ENCODE results near the gene BCAS3.

The BCAS3 gene

GRCh38 chr17:61081959-61082358, 404.3 kb downstream of the BCAS3 start:
- DNase-seq, result no peak

- DNase-seq, result no peak
Measured at GRCh38 chr17:61084260-61084659, 406.6 kb downstream of the BCAS3 start.

GRCh38 chr17:61087024-61087423, 409.4 kb downstream of the BCAS3 start:
- DNase-seq, result no peak

- DNase-seq, result no peak
Measured at GRCh38 chr17:61088556-61088955, 410.9 kb downstream of the BCAS3 start.

- no peak for DNase-seq
Measured at GRCh38 chr17:61091096-61091495, 413.4 kb downstream of the BCAS3 start.

- no peak for DNase-seq
Measured at GRCh38 chr17:61097781-61098180, 420.1 kb downstream of the BCAS3 start.

GRCh38 chr17:61106354-61106753, 428.7 kb downstream of the BCAS3 start:
- no peak for DNase-seq

GRCh38 chr17:61116577-61116976, 438.9 kb downstream of the BCAS3 start:
- DNase-seq, result no peak

- no peak for DNase-seq
Measured at GRCh38 chr17:61117983-61118382, 440.3 kb downstream of the BCAS3 start.

- DNase-seq, result no peak
Measured at GRCh38 chr17:61118871-61119270, 441.2 kb downstream of the BCAS3 start.

GRCh38 chr17:61122326-61122913, 444.8 kb downstream of the BCAS3 start:
- DNase-seq, result no peak

GRCh38 chr17:61124562-61124961, 446.9 kb downstream of the BCAS3 start:
- DNase-seq, result no peak

- DNase-seq, result no peak
Measured at GRCh38 chr17:61126473-61127249, 449.0 kb downstream of the BCAS3 start.

GRCh38 chr17:61127960-61128359, 450.3 kb downstream of the BCAS3 start:
- DNase-seq, result no peak

- no peak for DNase-seq
Measured at GRCh38 chr17:61128661-61129115, 451.0 kb downstream of the BCAS3 start.

GRCh38 chr17:61129267-61130254, 451.9 kb downstream of the BCAS3 start:
- no peak for DNase-seq

- no peak for DNase-seq
Measured at GRCh38 chr17:61130330-61130729, 452.7 kb downstream of the BCAS3 start.

- DNase-seq, result no peak
Measured at GRCh38 chr17:61131585-61131984, 453.9 kb downstream of the BCAS3 start.

GRCh38 chr17:61132524-61132923, 454.9 kb downstream of the BCAS3 start:
- no peak for DNase-seq

- DNase-seq, result no peak
Measured at GRCh38 chr17:61133853-61134252, 456.2 kb downstream of the BCAS3 start.

- DNase-seq, result no peak
Measured at GRCh38 chr17:61134551-61135235, 457.0 kb downstream of the BCAS3 start.

GRCh38 chr17:61135782-61136181, 458.1 kb downstream of the BCAS3 start:
- no peak for DNase-seq

- no peak for DNase-seq
Measured at GRCh38 chr17:61136296-61136695, 458.6 kb downstream of the BCAS3 start.
